ENCODE data around the gene MS4A3.

MS4A3 gene

GRCh38 chr11:60077981-60078380 lies 21.5 kb downstream of the MS4A3 start:
- no peak for DNase-seq (ENCODE audit: low read depth)
- no peak for TF ChIP-seq CTCF (IDR thresholded peaks at IDR 0.05; ENCODE audit: control insufficient read depth, extremely low read depth, insufficient read depth)
- H3K4me3 ChIP-seq (ENCODE audit: low read depth, low read length), result no peak overlapping the region

DNA sequence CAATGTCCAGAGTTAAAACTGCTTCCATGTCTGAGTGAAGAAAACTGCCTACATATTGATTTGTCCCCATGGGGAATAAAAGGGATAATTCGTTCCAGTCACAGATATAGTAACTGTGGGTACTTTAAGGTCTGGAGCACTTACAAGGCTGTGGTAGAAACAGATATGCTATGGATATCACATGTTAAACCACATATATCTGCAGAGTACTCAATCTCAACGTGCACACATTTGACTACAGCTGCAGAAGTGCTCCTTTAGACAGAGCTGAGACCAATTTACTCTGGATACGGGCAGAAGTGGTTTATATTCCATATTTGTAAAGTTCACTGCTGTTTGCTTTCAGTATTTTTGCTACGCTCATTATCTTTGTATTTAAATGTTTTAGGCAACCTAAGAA lies 22.3 kb downstream of the MS4A3 start:
- no peak overlapping the region for H3K4me3 ChIP-seq (ENCODE audit: low read depth, low read length)
- no peak for TF ChIP-seq CTCF (IDR thresholded peaks at IDR 0.05; ENCODE audit: control insufficient read depth, extremely low read depth, insufficient read depth)
- no peak for DNase-seq (ENCODE audit: low read depth)

- no peak for DNase-seq (ENCODE audit: low read depth)
- H3K4me3 ChIP-seq (ENCODE audit: low read depth, low read length), result no peak overlapping the region
- TF ChIP-seq CTCF (IDR thresholded peaks at IDR 0.05; ENCODE audit: control insufficient read depth, extremely low read depth, insufficient read depth), result no peak
Measured at GRCh38 chr11:60080535-60080934, 24.1 kb downstream of the MS4A3 start.

GRCh38 chr11:60084631-60085273 lies 28.3 kb downstream of the MS4A3 start:
- DNase-seq (ENCODE audit: low read depth), result no peak
- no peak for TF ChIP-seq CTCF (IDR thresholded peaks at IDR 0.05; ENCODE audit: control insufficient read depth, extremely low read depth, insufficient read depth)

DNA sequence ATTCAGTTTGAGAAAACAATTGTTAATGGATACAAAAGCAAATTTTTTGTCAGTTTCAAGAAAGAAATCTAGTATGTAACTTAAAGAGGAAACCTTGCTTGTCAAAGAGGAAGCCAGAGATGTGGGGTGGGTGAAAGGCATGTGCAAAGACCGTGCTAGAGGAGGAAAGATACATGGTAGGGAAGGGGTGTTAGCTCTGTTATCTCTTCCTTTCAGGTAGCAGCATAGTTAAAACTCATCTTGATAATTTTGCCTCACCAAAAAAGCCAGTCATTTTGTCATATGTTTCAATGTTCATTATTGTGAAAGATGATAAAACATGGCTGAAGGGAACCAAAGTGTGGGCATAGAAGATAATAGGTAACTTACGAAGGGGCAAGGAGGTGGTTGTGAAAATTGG lies 29.4 kb downstream of the MS4A3 start:
- no peak for TF ChIP-seq CTCF (IDR thresholded peaks at IDR 0.05; ENCODE audit: control insufficient read depth, extremely low read depth, insufficient read depth)
- no peak for DNase-seq (ENCODE audit: low read depth)
- no peak overlapping the region for H3K4me3 ChIP-seq (ENCODE audit: low read depth, low read length)

More at GRCh38 chr11:60084631-60085273, 28.3 kb downstream of the MS4A3 start:
- H3K4me3 ChIP-seq (ENCODE audit: low read depth, low read length), result no peak overlapping the region

DNA sequence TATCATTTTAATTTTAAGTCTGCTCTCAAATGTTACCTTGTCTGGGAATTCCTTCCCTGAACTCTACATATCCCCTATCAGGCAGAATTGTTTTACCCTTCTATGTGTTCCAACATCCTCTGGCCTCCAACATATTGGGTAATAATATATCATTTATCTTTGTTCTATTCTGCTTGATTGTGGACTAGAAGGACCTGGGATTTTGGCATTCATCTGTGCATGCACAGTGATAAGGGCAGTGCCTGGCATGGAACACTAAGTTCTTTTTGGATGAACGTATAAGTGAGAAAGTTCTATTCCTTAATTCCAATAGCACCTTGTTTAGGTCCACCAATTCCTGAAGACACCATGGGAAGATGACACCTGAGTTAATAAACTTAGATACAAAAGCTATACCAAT lies 30.8 kb downstream of the MS4A3 start:
- no peak for TF ChIP-seq CTCF (IDR thresholded peaks at IDR 0.05; ENCODE audit: control insufficient read depth, extremely low read depth, insufficient read depth)

GRCh38 chr11:60088364-60088763 lies 31.9 kb downstream of the MS4A3 start, which contains the start of gene MS4A2:
TSS of gene MS4A2 (plus strand) at chr11:60088664. CDS start at chr11:60088766, 102 bp downstream.
- TF ChIP-seq CTCF (IDR thresholded peaks at IDR 0.05; ENCODE audit: control insufficient read depth, extremely low read depth, insufficient read depth), result no peak
- DNase-seq (ENCODE audit: low read depth), result no peak
- no peak within 1 kb of the TSS for H3K4me3 ChIP-seq (ENCODE audit: low read depth, low read length)

More for the DNA sequence above, 30.8 kb downstream of the MS4A3 start:
- no peak for DNase-seq (ENCODE audit: low read depth)
- no peak overlapping the region for H3K4me3 ChIP-seq (ENCODE audit: low read depth, low read length)

All from LNCaP clone FGC (cell line).